ENCODE results near the gene ZNF415. TPM values are rescaled to one million over a fixed set of nuclear protein-coding genes. Genes with fewer than 3 reads are reported as not detected.

ZNF415 gene
- total RNA-seq, 1 experiment from 2014 or later: not detected

- TF ChIP-seq YY1 (IDR thresholded peaks at IDR 0.05; ENCODE audit: extremely low read depth, insufficient replicate concordance, low read depth, low read length): no peak
- TF ChIP-seq SP1 (IDR thresholded peaks at IDR 0.05; ENCODE audit: low read depth): no peak
- TF ChIP-seq ZNF274 (IDR thresholded peaks at IDR 0.05; ENCODE audit: low read depth, low read length): no peak
- no peak for TF ChIP-seq ZBTB33 (IDR thresholded peaks at IDR 0.05; ENCODE audit: extremely low read depth, insufficient replicate concordance, low read length)
- TF ChIP-seq JUND (IDR thresholded peaks at IDR 0.05): no peak
- TF ChIP-seq MAX (IDR thresholded peaks at IDR 0.05): no peak
- TF ChIP-seq RAD21 (IDR thresholded peaks at IDR 0.05; ENCODE audit: low read depth): no peak
- no peak for TF ChIP-seq ZFX (IDR thresholded peaks at IDR 0.05)
- TF ChIP-seq TCF7L2 (IDR thresholded peaks at IDR 0.05; ENCODE audit: borderline replicate concordance, extremely low read depth, insufficient read depth, insufficient read length): no peak
- TF ChIP-seq ATF3 (IDR thresholded peaks at IDR 0.05): no peak
- TF ChIP-seq FOSL1 (IDR thresholded peaks at IDR 0.05; ENCODE audit: low read depth): no peak
- TF ChIP-seq CBX3 (IDR thresholded peaks at IDR 0.05; ENCODE audit: low read depth): no peak
- no peak for TF ChIP-seq EGR1 (IDR thresholded peaks at IDR 0.05; ENCODE audit: low read depth)
Observed at GRCh38 chr19:53182202-53182601, 49.5 kb upstream of the ZNF415 start (continued).

GRCh38 chr19:53177986-53178385 is 45.3 kb upstream of the ZNF415 start:
- ChIA-PET RAD21 (ENCODE audit: low non-redundant PET in 1 of 2, low total read pairs in 2 of 2, uncharacterized antibody in 2 of 2, unreplicated experiment in 2 of 2) (no interaction called here), POLR2A (no interaction called here), CTCF (no interaction called here)
- no peaks in the 10 kb centered on the region for H3K9me2 ChIP-seq (ENCODE audit: insufficient read depth)
- peaks cover 10 to 20% of the 10 kb centered on the region in 2 experiments; a peak in 2 of 4 replicates for H3K9me3 ChIP-seq (ENCODE audit: control insufficient read depth in 1 of 2, insufficient read depth in 1 of 2, low read depth in 1 of 2, low read length in 2 of 2)
- ATAC-seq (no peak), DNase-seq (ENCODE audit: low read depth, low spot score) (no peak)
- H3K9ac ChIP-seq (ENCODE audit: low read length): no peak overlapping the region
- no peak overlapping the region for H3K4me2 ChIP-seq (ENCODE audit: low read length)
- no peak for TF ChIP-seq SIN3A (IDR thresholded peaks at IDR 0.05; ENCODE audit: low read depth)
- no peak for TF ChIP-seq SRF (IDR thresholded peaks at IDR 0.05; ENCODE audit: low read depth)
- peak; percentile 14; the same call in 1 of the 2 replicates for TF ChIP-seq REST (IDR thresholded peaks at IDR 0.05; ENCODE audit: low read depth)
- no peak for TF ChIP-seq POLR2A (IDR thresholded peaks at IDR 0.05; ENCODE audit: borderline replicate concordance, extremely low read depth, insufficient read depth, insufficient read length)
- no peak for TF ChIP-seq EZH2phosphoT487 (IDR thresholded peaks at IDR 0.05; ENCODE audit: borderline replicate concordance)
- no peaks in the 10 kb centered on the region for H3K27me3 ChIP-seq (ENCODE audit: insufficient read depth, low read length)
- H3K4me3 ChIP-seq (replicated peaks in 1 of 2; ENCODE audit: low read depth in 1 of 2, low read length in 2 of 2): no peak overlapping the region
- no peaks in the 10 kb centered on the region for H3K4me1 ChIP-seq (ENCODE audit: control insufficient read depth in 1 of 2, insufficient read depth in 2 of 2, low read length in 2 of 2)
- no peak overlapping the region for H2AFZ ChIP-seq (ENCODE audit: low read depth, low read length, poor library complexity, severe bottlenecking)
- no peaks in the 10 kb centered on the region for H4K20me1 ChIP-seq (ENCODE audit: insufficient read depth)
- no peaks in the 10 kb centered on the region for H3K79me2 ChIP-seq (ENCODE audit: insufficient read depth, low read length)
- intact Hi-C loops (cut with micrococcal nuclease): no loop called here
- no peak overlapping the region for H3K27ac ChIP-seq (ENCODE audit: low read depth, low read length)
- BruUV-seq (replicated peaks): no TSS peak
- H3K36me3 ChIP-seq (ENCODE audit: control insufficient read depth in 1 of 2, insufficient read depth in 2 of 2, low read length in 2 of 2): no peaks in the 10 kb centered on the region

Data from HCT116 (cell line).